SK-N-SH (cell line): ENCODE results near the gene ABHD10. TPM values are rescaled to one million over a fixed set of nuclear protein-coding genes. Genes with fewer than 3 reads are reported as not detected.

Source experiments
- CTCF ChIA-PET: fragments of 300-600, 350-600 bp; formaldehyde crosslinking; extraction: SDS; loops from one replicate; lab custom pipeline; 2021; lab: Yijun Ruan, JAX
- POLR2A ChIA-PET: fragments of 350-600 bp; sonication (Branson Sonifier 250); formaldehyde crosslinking; extraction: SDS; loops from one replicate; lab custom pipeline; 2020; ENCODE audit warnings: antibody characterized with exemption, inconsistent platforms; lab: Yijun Ruan, JAX
- DNase-seq: peaks from one replicate; pipeline ENCODE4 v3.0.0; 2012
- H2AFZ ChIP-seq: fragments of 200-600 bp; sonication (generic); 2 replicates; pipeline ENCODE4 v1.8.1; 2016; ENCODE audit warnings: antibody characterized with exemption, mild to moderate bottlenecking, low read depth
- H3F3A ChIP-seq: fragments of 200-600 bp; sonication (generic); replicated peaks from 2 replicates; pipeline ENCODE3; 2016; ENCODE audit warnings: antibody characterized with exemption, mild to moderate bottlenecking; ENCODE audit not compliant: insufficient read depth
- H3K27ac ChIP-seq, 2 experiments: fragments of 200-500 bp in 1 of 2; fragments of 200-600 bp in 1 of 2; sonication (Bioruptor generic) in 1 of 2; sonication (generic), shearing (Covaris generic) in 1 of 2; 2 replicates each; pipeline versions ENCODE4 v1.5.1 to v1.6.1; 2014 to 2016; ENCODE audit warnings: low read depth in 2 of 2, inconsistent platforms in 1 of 2, low read length in 1 of 2, mild to moderate bottlenecking in 1 of 2, mixed read lengths in 1 of 2
- H3K27me3 ChIP-seq: fragments of 200-600 bp; sonication (generic), shearing (Covaris generic); 2 replicates; pipeline ENCODE4 v1.6.1; 2016; ENCODE audit warnings: mixed run types; ENCODE audit not compliant: insufficient read depth
- H3K36me3 ChIP-seq, 2 experiments: fragments of 200-500 bp in 1 of 2; fragments of 200-600 bp in 1 of 2; sonication (Bioruptor generic) in 1 of 2; sonication (generic) in 1 of 2; replicated peaks in 1 of 2; 2 replicates each; pipeline versions ENCODE3 to v1.5.1; 2014 to 2016; ENCODE audit warnings: low read length in 1 of 2, mild to moderate bottlenecking in 1 of 2; ENCODE audit not compliant: insufficient read depth in 2 of 2, control insufficient read depth in 1 of 2
- H3K4me1 ChIP-seq, 2 experiments: fragments of 200-500 bp in 1 of 2; fragments of 200-600 bp in 1 of 2; sonication (Bioruptor generic) in 1 of 2; sonication (generic), shearing (Covaris generic) in 1 of 2; 2 replicates each; pipeline versions ENCODE4 v1.5.1 to v1.6.1; 2014 to 2016; ENCODE audit warnings: low read depth in 1 of 2, low read length in 1 of 2, mixed run types in 1 of 2; ENCODE audit not compliant: insufficient read depth in 2 of 2, control insufficient read depth in 1 of 2
- H3K4me2 ChIP-seq: fragments of 200-600 bp; sonication (generic), shearing (Covaris generic); 2 replicates; pipeline ENCODE4 v1.6.1; 2017; ENCODE audit warnings: mixed run types
- H3K4me3 ChIP-seq, 2 experiments: fragments of 200-500 bp in 1 of 2; fragments of 200-600 bp in 1 of 2; sonication (Bioruptor generic) in 1 of 2; sonication (generic), shearing (Covaris generic) in 1 of 2; 2 replicates each; pipeline versions ENCODE4 v1.5.1 to v1.8.1; 2014 to 2016; ENCODE audit warnings: low read depth in 2 of 2, inconsistent platforms in 1 of 2, low read length in 1 of 2, mild to moderate bottlenecking in 1 of 2, mixed read lengths in 1 of 2, moderate library complexity in 1 of 2
- H3K79me2 ChIP-seq: fragments of 200-600 bp; sonication (generic); 2 replicates; pipeline ENCODE4 v1.8.1; 2017; ENCODE audit warnings: mild to moderate bottlenecking; ENCODE audit not compliant: insufficient read depth
- H3K9ac ChIP-seq: fragments of 200-600 bp; sonication (generic); 2 replicates; pipeline ENCODE4 v1.6.1; 2017; ENCODE audit warnings: mixed run types
- H3K9me2 ChIP-seq: fragments of 200-600 bp; sonication (generic); 2 replicates; pipeline ENCODE4 v1.6.1; 2017; ENCODE audit warnings: mixed run types
- H3K9me3 ChIP-seq: fragments of 200-600 bp; sonication (generic); 2 replicates; pipeline ENCODE4 v1.6.1; 2017; ENCODE audit warnings: mixed run types, mild to moderate bottlenecking, moderate library complexity
- H4K20me1 ChIP-seq: fragments of 200-600 bp; sonication (generic); 2 replicates; pipeline ENCODE4 v1.6.1; 2017; ENCODE audit warnings: mild to moderate bottlenecking, mixed run types; ENCODE audit not compliant: insufficient read depth
- CHD2 ChIP-seq: fragments of 150-350 bp; IDR thresholded peaks from 2 replicates; pipeline ENCODE4 v1.6.1; 2018; ENCODE audit warnings: low read length; ENCODE audit not compliant: partially characterized antibody
- CTCF ChIP-seq: fragments of 200-600 bp; sonication (generic); IDR thresholded peaks from 2 replicates; pipeline ENCODE4 v1.6.1; 2017; ENCODE audit warnings: antibody characterized with exemption, mild to moderate bottlenecking, moderate library complexity
- JUND ChIP-seq: IDR thresholded peaks from 2 replicates; pipeline ENCODE4 v1.4.0; 2012
- MXI1 ChIP-seq: IDR thresholded peaks from 2 replicates; pipeline ENCODE4 v1.6.1; 2012; ENCODE audit warnings: mild to moderate bottlenecking, low read depth, low read length, improper control_type of control experiment
- NRF1 ChIP-seq: IDR thresholded peaks from 2 replicates; pipeline ENCODE4 v1.6.1; 2012; ENCODE audit warnings: low read depth, mild to moderate bottlenecking, low read length
- POLR2AphosphoS5 ChIP-seq: IDR thresholded peaks from 2 replicates; pipeline ENCODE4 v1.6.1; 2012; ENCODE audit warnings: low read depth, low read length
- RAD21 ChIP-seq: IDR thresholded peaks from 2 replicates; pipeline ENCODE4 v1.6.1; 2012; ENCODE audit warnings: mild to moderate bottlenecking, low read length
- RXRA ChIP-seq: IDR thresholded peaks from 2 replicates; pipeline ENCODE4 v1.4.0; 2012; ENCODE audit warnings: low read depth, mild to moderate bottlenecking, borderline replicate concordance
- SMC3 ChIP-seq: IDR thresholded peaks from 2 replicates; pipeline ENCODE4 v1.6.1; 2012; ENCODE audit warnings: low read depth, low read length, improper control_type of control experiment
- TAF1 ChIP-seq: IDR thresholded peaks from 2 replicates; pipeline ENCODE4 v1.6.1; 2012; ENCODE audit warnings: low read depth, mild to moderate bottlenecking, low read length, moderate library complexity, borderline replicate concordance
- TCF12 ChIP-seq: IDR thresholded peaks from 2 replicates; pipeline ENCODE4 v1.4.0; 2012
- USF1 ChIP-seq: IDR thresholded peaks from 2 replicates; pipeline ENCODE4 v1.4.0; 2012; ENCODE audit warnings: low read depth, borderline replicate concordance
- USF2 ChIP-seq: fragments of 150-350 bp; IDR thresholded peaks from 2 replicates; pipeline ENCODE4 v1.6.1; 2017; ENCODE audit warnings: antibody characterized with exemption, low read length, low read depth, borderline replicate concordance
- YY1 ChIP-seq: IDR thresholded peaks from 2 replicates; pipeline ENCODE4 v1.4.0; 2012; ENCODE audit warnings: low read depth, mild to moderate bottlenecking
- ZBTB33 ChIP-seq: IDR thresholded peaks from 2 replicates; pipeline ENCODE4 v1.4.0; 2012; ENCODE audit warnings: low read depth, borderline replicate concordance
- WGBS: methylation state at CpG from one replicate; pipeline ENCODE4 v1.1.6; 2017; ENCODE audit warnings: low lambda C conversion rate; 5-methylcytosine and 5-hydroxymethylcytosine counted together
- polyA plus RNA-seq, 3 experiments: library from polyadenylated mRNA; depleted of rRNA; stranded (reverse); fragments of >200 nt; gene quantifications; 2 replicates each; pipeline ENCODE4 v1.2.3, GENCODE V29; 2012

Gene ABHD10
- polyA plus RNA-seq, 1 of the 3 experiments (the other 2 are of a cell fraction): 14.8 TPM

GRCh38 chr3:111986800-111987199 is 8.0 kb downstream of the ABHD10 start:
- H3K4me2 ChIP-seq: no peak overlapping the region
- H3K9me3 ChIP-seq: no peaks in the 10 kb centered on the region
- H4K20me1 ChIP-seq: no peaks in the 10 kb centered on the region
- H3K4me1 ChIP-seq: peaks cover 3 to 5% of the 10 kb centered on the region in 2 experiments; a peak in 2 of 4 replicates
- ChIA-PET CTCF (interaction anchor here (0.8 to 2.1 kb wide), 4 partner anchors 26 to 271 kb away, joined by 3 to 20 read pairs (median 6); no protein-coding TSS in a partner anchor), POLR2A (no interaction called here)
- peaks cover 51% of the 10 kb centered on the region in 2 experiments for H3K36me3 ChIP-seq
- H3K4me3 ChIP-seq: no peak overlapping the region
- WGBS: 99% methylated on average over 3 of the region's 3 CpGs
- H3K79me2 ChIP-seq: peaks cover 29% of the 10 kb centered on the region
- H3F3A ChIP-seq: peaks cover 19% of the 10 kb centered on the region
- H3K27ac ChIP-seq: no peak overlapping the region
- H3K27me3 ChIP-seq: no peaks in the 10 kb centered on the region
- H3K9ac ChIP-seq: no peak overlapping the region
- DNase-seq: no peak
- TF ChIP-seq RXRA: no peak
- TF ChIP-seq USF1: no peak
- TF ChIP-seq ZBTB33: no peak
- no peak for TF ChIP-seq CHD2
- TF ChIP-seq TAF1: no peak
- no peak for TF ChIP-seq USF2
- no peak for TF ChIP-seq JUND
- no peak for TF ChIP-seq NRF1
- TF ChIP-seq YY1: no peak
- no peak overlapping the region for H2AFZ ChIP-seq
- H3K9me2 ChIP-seq: no peaks in the 10 kb centered on the region

- Histone ChIP-seq H3F3A (peaks cover 20% of the 10 kb centered on the region), H3K27me3 (no peaks in the 10 kb centered on the region), H3K4me3 (peak overlapping the region in 1 of 2 experiments; percentile 5; a peak in 1 of 4 replicates), H3K9me2 (no peaks in the 10 kb centered on the region), H3K79me2 (peaks cover 6% of the 10 kb centered on the region), H3K27ac (0 out of 4 replicates have a peak overlapping the region, but pooled peaks of 1 of the 2 experiments have one; percentile 7), H2AFZ (no peak overlapping the region), H3K36me3 (peaks cover 40 to 45% of the 10 kb centered on the region in 2 experiments), H3K9ac (no peak overlapping the region), H4K20me1 (no peaks in the 10 kb centered on the region), H3K9me3 (no peaks in the 10 kb centered on the region), H3K4me1 (peaks cover 0 to 5% of the 10 kb centered on the region in 2 experiments; a peak in 1 of 4 replicates), H3K4me2 (no peak overlapping the region)
- TF ChIP-seq RAD21 (peak; percentile 77), CTCF (peak; percentile 86), MXI1 (no peak), POLR2AphosphoS5 (no peak), SMC3 (peak; percentile 77), NRF1 (0 out of 2 replicates have a peak, but pooled peaks have one; percentile 15), TCF12 (peak; percentile 32; the same call in 1 of the 2 replicates), TAF1 (no peak)
- DNase-seq: peak; percentile 57
- CTCF ChIA-PET: interaction anchor here (0.6 to 6.5 kb wide), 20 partner anchors 10 to 366 kb away, joined by 3 to 90 read pairs (median 4); partner anchors contain the start of genes ABHD10 and TAGLN3
- WGBS: 67% methylated on average over 3 of the region's 3 CpGs
- POLR2A ChIA-PET: interaction anchor here (0.6 to 1.7 kb wide), 2 partner anchors 10 to 26 kb away, joined by 3 to 6 read pairs; partner anchors contain the start of gene ABHD10
Measured at GRCh38 chr3:111989061-111989678, 10.3 kb downstream of the ABHD10 start.
